Heart right ventricle (tissue), 16 donors: ENCODE measurements around the gene UTS2R. TPM values are rescaled to one million over a fixed set of nuclear protein-coding genes. Genes with fewer than 3 reads are reported as not detected.

ENCODE experiments used
- ATAC-seq, 8 donors: fragments of 200-7000 bp; cut with Tn5 transposase; one replicate each; pipeline ENCODE4 v1.9.1; 2020; ENCODE audit warnings: mild to moderate bottlenecking in 8 of 8, moderate library complexity in 8 of 8, moderate number of reproducible peaks in 1 of 8
- DNase-seq, 2 donors: peaks; one replicate each; pipeline ENCODE4 v3.0.0-alpha.2; 2020
- H3K27ac ChIP-seq, 10 donors: fragments of 200-600 bp; sonication (generic) in 2 of 10; one replicate each; pipeline versions ENCODE4 v1.5.0 to v1.8.0; 2020 to 2022; ENCODE audit warnings: mild to moderate bottlenecking in 3 of 10
- H3K27me3 ChIP-seq, 7 donors: fragments of 200-600 bp; one replicate each; pipeline ENCODE4 v1.8.0; 2021 to 2022; ENCODE audit warnings: mild to moderate bottlenecking in 2 of 7
- H3K36me3 ChIP-seq, 9 donors: fragments of 200-600 bp; sonication (generic) in 1 of 9; one replicate each; pipeline versions ENCODE4 v1.5.0 to v1.8.0; 2020 to 2022; ENCODE audit warnings: mild to moderate bottlenecking in 2 of 9
- H3K4me1 ChIP-seq, 9 donors: fragments of 200-600 bp; sonication (generic) in 1 of 9; one replicate each; pipeline versions ENCODE4 v1.5.0 to v1.8.0; 2020 to 2022; ENCODE audit warnings: mild to moderate bottlenecking in 4 of 9
- H3K4me3 ChIP-seq, 10 donors: fragments of 200-600 bp; sonication (generic) in 2 of 10; one replicate each; pipeline versions ENCODE4 v1.5.0 to v1.8.0; 2020 to 2022; ENCODE audit warnings: mild to moderate bottlenecking in 7 of 10, moderate library complexity in 2 of 10
- H3K9me3 ChIP-seq, 11 donors: fragments of 200-600 bp in 10 of 11; sonication (generic) in 2 of 11; one replicate each; pipeline versions ENCODE4 v1.5.0 to v1.8.0; 2013 to 2022; ENCODE audit warnings: mild to moderate bottlenecking in 2 of 11, control low read depth in 1 of 11, moderate library complexity in 1 of 11
- CTCF ChIP-seq, 9 donors: fragments of 200-600 bp; sonication (generic) in 2 of 9; IDR thresholded peaks; one replicate each; pipeline versions ENCODE4 v1.5.0 to v1.8.0; 2021 to 2022; ENCODE audit warnings: antibody characterized with exemption in 9 of 9, mild to moderate bottlenecking in 5 of 9, moderate library complexity in 1 of 9
- WGBS, 2 donors: extraction: QIAGEN DNeasy Blood & Tissue Kit; methylation state at CpG; one replicate each; pipeline ENCODE4 v1.1.7; 2013; ENCODE audit warnings: inconsistent platforms in 1 of 2; 5-methylcytosine and 5-hydroxymethylcytosine counted together
- intact Hi-C, 10 donors: fragments of 100-400 bp; cut with DNase I; formaldehyde crosslinking; loops; one replicate each; pipeline versions ENCODE4 v1.11.1 to v1.14.2; 2022
- polyA plus RNA-seq, 2 donors: library from polyadenylated mRNA; stranded (reverse); fragments of 200-250 nt; gene quantifications; one replicate each; pipeline ENCODE4 v1.2.3, GENCODE V29; 2013
- total RNA-seq, 10 donors: library from RNA; stranded (reverse); fragmentation: NEBNext Ultra II Directional in 3 of 10; extraction: Animal tissue kit (Norgen Biotek cat#: 25700) in 3 of 10; gene quantifications; one replicate each; pipeline versions ENCODE4 v1.2.1 to v1.2.4, GENCODE V29; 2021 to 2023
- donor health status: Arrhythmogenic right ventricular cardiomyopathy.
- donor health status: ischemic (EF 13 %, LVEDD 7.1; RV severe dilation, severe dysfunction).
- donor health status: healthy with polysubstance abuse.
- donor health status: DM: no; HTN: yes; CAD: no.
- donor health status: DM: no; HTN: no; CAD: no.
- donor health status: ischemic (EF 25% LVEDD 6.9; RV normal size, moderate dysfunction).
- donor health status: ischemic (EF 25% LVEDD 5.7; RV mildly dilated, moderate dysfunction).
- donor health status: healthy.
- donor health status: DM: yes; HTN: yes; CAD: no.
- donor health status: Ischemic cardiomyopathy.
- donor health status: ischemic (EF 35%, LVEDD 5.7; RV mildly dilated, moderate dysfunction).
- donor health status: nonischemic (EF 11% LVEDD 7.7; RV severe dilation, severe dysfunction).
- donor health status: DM: yes; HTN: yes; CAD: no.
- donor health status: PGD.
- donor health status: ischemic (EF 29% LVEDD 5.4; RV normal size, mild dysfunction).
- donor health status: nonischemic (EF 23%, LVEDD 6.1; RV moderate dilation, normal function).

Gene UTS2R
- total and polyA plus RNA-seq, 12 donors: 0.04 to 5.9 (median 1.3) TPM; not detected in 1

- intact Hi-C loops: no loop called here
- peak overlapping the region in 9 of 10 donors; percentile 11 to 90 (median 67) for H3K27ac ChIP-seq
- WGBS, 2 donors: 32 to 49% methylated on average over 16 of the region's 16 CpGs
- ATAC-seq: peak in 4 of 8 donors; percentile 2 to 23 (median 14)
- H3K27me3 ChIP-seq: peaks cover 0 to 34% (median 15%) of the 10 kb centered on the region in 7 donors
- H3K9me3 ChIP-seq: no peaks in the 10 kb centered on the region
- no peaks in the 10 kb centered on the region for H3K36me3 ChIP-seq
- peak overlapping the region in 9 of 10 donors; percentile 42 to 82 (median 61) for H3K4me3 ChIP-seq
- DNase-seq: peak in 1 of 2 donors; percentile 18
- H3K4me1 ChIP-seq: peaks cover 19 to 70% (median 58%) of the 10 kb centered on the region in 9 donors
- TF ChIP-seq CTCF (IDR thresholded peaks at IDR 0.05): no peak
Measured at GRCh38 chr17:82334622-82335394, 36.8 kb upstream of the UTS2R start.

GRCh38 chr17:82338858-82339633, 32.5 kb upstream of the UTS2R start:
- 25 to 29% methylated on average over 29 of the region's 29 CpGs for WGBS, 2 donors
- DNase-seq: no peak
- intact Hi-C loops: no loop called here

DNA sequence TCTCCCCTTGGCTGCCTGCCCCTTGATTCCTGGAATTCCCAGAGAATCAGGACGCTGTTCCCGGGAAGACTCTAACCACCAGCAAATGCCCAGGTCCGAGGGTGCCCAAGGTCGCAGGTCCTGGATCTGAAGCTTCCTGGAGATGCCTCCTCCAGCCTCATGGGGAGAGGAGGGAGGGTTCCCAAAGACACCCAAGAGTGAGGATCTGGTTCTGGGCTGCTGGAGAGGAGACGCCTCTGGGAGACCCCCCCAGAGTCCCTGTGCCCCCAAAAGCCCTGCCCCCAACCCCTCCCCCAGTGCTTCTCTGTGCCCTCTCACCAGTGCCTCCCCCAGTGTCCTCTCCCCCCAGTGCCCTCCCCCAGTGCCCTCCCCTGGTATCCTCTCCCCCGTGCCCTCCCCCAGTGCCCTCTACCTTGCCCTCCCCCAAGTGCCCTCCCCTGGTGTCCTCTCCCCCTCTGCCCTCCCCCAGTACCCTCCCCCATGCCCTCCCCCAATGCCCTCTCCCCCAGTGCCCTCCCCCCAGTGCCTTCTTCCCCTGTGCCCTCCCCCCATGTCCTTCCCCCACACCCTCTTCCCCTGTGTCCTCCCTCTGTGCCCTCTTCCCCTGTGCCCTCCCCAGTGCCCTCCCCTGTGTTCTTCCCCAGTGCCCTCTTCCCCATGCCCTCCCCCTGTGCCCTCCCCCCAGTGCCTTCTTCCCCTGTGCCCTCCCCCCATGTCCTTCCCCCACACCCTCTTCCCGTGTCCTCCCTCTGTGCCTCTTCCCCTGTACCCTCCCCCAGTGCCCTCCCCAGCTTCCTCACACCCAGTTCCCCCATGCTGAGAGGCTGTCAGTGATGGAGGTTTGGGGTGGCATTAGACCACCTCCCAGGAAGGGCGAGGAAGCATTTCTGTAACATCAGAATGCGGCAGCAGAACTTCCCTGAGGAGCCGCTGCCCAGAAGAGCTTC, 31.7 kb upstream of the UTS2R start:
- H3K4me3 ChIP-seq: peak overlapping the region in 8 of 10 donors; percentile 8 to 51 (median 45)
- intact Hi-C loops: no loop called here
- peak overlapping the region in 5 of 10 donors; percentile 27 to 48 (median 45) for H3K27ac ChIP-seq
- peaks cover 3 to 30% (median 22%) of the 10 kb centered on the region in 9 donors for H3K4me1 ChIP-seq
- TF ChIP-seq CTCF (IDR thresholded peaks at IDR 0.05): no peak
- H3K9me3 ChIP-seq: no peaks in the 10 kb centered on the region
- no peaks in the 10 kb centered on the region for H3K36me3 ChIP-seq
- no peak for DNase-seq
- no peaks in the 10 kb centered on the region for H3K27me3 ChIP-seq
- WGBS, 2 donors: 55 to 57% methylated on average over 10 of the region's 10 CpGs
- peak in 3 of 8 donors; percentile 3 to 27 (median 5) for ATAC-seq

More at GRCh38 chr17:82338858-82339633, 32.5 kb upstream of the UTS2R start:
- H3K4me1 ChIP-seq: peaks cover 10 to 39% (median 30%) of the 10 kb centered on the region in 9 donors
- peak overlapping the region in 8 of 10 donors; percentile 8 to 51 (median 45) for H3K4me3 ChIP-seq
- peaks cover 0 to 4% (median 0%) of the 10 kb centered on the region in 7 donors for H3K27me3 ChIP-seq
- no peak for TF ChIP-seq CTCF (IDR thresholded peaks at IDR 0.05)
- H3K9me3 ChIP-seq: no peaks in the 10 kb centered on the region
- peak; percentile 51 to 84 (median 77) for ATAC-seq
- no peaks in the 10 kb centered on the region for H3K36me3 ChIP-seq
- H3K27ac ChIP-seq: peak overlapping the region in 6 of 10 donors; percentile 5 to 48 (median 40)
